Stimulated activated CD4-positive, alpha-beta T cell treated with anti-CD3 and anti-CD28 coated beads, Interleukin-12 subunit alpha, Interleukin-12 subunit beta, amount 100 ng/mL, for 24 hours (primary cell): ENCODE data around the gene FAM110D.

Experiments
- DNase-seq, 2 experiments: peaks; one replicate each; pipeline ENCODE4 v3.0.0-alpha.2; 2020; ENCODE audit warnings: low read depth in 2 of 2

Gene FAM110D

GRCh38 chr1:26129778-26130177 lies 29.1 kb upstream of the FAM110D start:
- DNase-seq: no peak

- no peak for DNase-seq
Measured at GRCh38 chr1:26130695-26131094, 28.2 kb upstream of the FAM110D start.

DNA sequence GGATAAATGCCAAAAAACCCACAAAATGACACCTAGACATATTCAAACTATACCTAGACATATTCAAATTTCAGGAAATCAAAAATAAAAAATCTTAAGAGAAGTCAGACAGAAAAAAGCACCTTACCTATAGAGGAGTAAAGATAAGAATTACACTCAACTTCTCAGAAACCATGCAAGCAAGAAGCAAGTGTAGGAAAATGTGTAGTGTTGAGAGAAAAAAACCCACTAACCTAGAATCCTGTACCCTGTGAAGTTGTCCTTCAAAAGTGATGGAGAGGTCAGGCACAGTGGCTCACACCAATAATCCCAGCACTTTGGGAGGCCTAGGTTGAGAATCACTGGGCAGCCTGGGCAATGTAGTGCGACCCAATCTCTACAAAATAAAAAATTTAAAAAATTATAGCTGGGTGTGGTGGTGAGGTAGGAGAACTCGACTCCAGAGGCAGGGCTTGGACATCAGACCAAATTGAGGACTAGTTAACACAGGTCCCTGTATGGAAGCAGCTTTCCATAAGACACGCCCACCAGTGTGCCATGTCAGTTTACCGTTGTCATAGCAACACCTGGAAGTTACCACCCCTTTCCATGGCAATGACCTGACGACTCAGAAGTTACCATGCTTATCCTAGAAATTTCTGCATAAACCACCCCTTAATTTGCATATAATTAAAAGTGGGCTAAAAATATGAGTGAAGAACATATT lies 26.6 kb upstream of the FAM110D start:
- no peak for DNase-seq

GRCh38 chr1:26132834-26133167 lies 26.1 kb upstream of the FAM110D start:
- DNase-seq: no peak

- no peak for DNase-seq
Measured at GRCh38 chr1:26134466-26134865, 24.4 kb upstream of the FAM110D start.

DNA sequence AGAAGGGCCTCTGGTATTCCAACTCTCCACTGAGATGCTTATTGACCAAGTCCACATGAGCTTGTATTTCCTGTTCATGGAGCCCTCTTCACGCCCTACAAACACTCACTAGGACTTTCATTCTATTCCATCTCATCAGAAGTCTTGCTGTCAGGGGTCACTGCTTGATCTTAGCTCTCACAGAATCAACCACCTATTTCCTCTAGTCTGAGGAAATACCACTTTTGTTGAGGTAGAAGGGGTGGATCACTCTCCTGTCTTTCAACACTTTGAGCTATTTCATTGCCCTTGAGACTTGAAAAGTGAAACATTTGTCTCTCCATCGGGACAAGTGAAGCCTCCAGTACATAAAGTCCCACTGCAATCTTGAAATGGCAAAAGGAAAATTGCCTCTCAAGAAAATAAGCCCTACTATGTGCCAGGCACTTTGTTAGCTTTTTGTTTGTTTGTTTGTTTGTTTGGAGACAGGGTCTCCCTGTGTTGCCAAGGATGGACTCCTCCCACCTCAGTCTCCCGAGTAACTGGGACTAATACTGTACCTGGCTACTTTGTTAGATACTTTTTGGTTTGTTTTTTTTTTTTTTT lies 19.8 kb upstream of the FAM110D start:
- no peak for DNase-seq

- no peak for DNase-seq
Measured at GRCh38 chr1:26142159-26142558, 16.7 kb upstream of the FAM110D start.

DNA sequence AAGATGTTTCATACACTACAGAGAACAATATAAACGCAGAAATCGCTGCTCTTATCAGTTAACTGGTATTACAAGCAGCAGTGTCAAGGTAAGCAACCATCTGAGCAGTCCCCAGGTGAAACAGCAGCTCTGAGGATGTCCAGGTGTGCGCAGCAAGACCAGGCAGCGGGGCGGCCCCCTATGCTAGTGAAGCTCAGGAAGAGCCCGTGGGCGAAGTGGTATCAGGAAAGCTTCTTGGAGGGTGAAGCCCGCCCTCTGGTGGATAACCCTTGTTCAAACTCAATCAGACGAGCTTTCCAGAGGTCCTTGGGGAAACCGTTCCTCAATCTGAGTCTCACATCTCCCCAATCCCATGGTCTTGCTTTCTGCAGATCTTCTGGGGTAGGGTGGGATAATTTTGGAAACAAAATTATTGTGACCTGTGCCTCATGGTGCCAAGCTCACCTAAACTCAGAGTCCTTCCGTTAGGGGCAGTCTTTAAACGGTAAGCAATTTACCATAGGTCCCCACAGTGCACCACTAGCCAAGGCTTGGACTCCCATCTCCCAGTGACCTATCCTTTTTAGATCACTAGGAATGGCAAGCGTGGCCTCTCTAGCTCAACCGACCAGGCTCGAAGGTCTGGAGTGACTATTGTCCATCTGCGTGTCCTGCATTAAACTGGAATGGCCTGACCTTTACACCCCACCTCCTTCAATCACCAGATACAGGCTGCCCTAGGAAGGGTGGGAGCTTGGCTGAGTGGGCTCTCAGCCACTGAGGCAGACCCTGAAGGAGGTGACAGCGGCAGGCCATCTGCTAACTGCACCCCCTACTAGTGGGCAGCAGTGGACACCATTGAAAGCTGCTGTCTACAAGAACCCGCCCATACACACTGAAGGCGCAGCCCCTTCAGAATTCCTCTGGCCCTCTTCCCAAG lies 13.6 kb upstream of the FAM110D start:
- DNase-seq: peak; percentile 33 to 68

DNA sequence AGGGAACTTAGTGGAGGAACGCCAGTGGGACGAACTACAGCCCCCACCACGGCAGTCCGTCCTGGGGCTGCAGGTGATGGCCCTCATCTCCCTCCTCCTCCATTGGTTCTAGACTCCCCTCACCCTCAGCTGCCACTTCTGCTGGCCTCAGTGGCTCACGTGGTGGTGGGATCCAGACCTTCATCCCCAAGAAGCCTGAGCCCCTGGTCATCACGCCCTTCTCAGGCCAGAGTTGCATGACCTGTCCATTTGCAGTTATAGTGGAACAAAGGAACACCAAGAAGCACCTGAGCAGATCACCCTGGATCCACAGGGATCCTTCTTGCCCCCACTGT lies 13.0 kb upstream of the FAM110D start:
- DNase-seq: no peak

- DNase-seq: no peak
Measured at GRCh38 chr1:26148887-26149286, 10.0 kb upstream of the FAM110D start.

DNA sequence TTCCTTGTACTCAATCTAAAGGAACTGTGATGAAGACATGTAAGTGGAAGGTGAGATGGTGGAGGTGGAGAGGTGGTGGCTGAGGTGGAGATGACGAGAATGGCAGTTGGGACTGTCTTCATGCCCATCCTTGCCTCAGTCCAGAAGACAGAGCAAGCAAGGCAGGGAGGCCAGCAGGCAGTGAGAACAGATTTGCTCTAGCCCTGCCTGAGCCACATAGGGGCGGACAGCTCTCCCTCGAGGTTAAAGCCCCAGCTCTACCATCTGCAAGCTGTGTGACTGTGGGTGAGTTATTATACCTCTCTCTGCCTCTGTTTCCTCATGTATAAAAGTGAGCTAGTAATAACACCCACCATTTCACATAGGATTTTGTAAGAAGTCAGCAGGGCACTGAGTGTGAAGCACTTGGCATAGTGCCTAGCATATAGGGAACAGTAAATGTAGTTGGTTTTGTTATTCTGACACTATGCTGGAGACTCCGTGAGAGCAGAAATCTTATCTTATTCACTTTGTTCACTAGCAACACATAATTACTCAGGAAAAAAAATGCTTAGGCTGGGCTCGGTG lies 4.8 kb upstream of the FAM110D start:
- no peak for DNase-seq

- no peak for DNase-seq
Measured at GRCh38 chr1:26154750-26155149, 4.1 kb upstream of the FAM110D start.

DNA sequence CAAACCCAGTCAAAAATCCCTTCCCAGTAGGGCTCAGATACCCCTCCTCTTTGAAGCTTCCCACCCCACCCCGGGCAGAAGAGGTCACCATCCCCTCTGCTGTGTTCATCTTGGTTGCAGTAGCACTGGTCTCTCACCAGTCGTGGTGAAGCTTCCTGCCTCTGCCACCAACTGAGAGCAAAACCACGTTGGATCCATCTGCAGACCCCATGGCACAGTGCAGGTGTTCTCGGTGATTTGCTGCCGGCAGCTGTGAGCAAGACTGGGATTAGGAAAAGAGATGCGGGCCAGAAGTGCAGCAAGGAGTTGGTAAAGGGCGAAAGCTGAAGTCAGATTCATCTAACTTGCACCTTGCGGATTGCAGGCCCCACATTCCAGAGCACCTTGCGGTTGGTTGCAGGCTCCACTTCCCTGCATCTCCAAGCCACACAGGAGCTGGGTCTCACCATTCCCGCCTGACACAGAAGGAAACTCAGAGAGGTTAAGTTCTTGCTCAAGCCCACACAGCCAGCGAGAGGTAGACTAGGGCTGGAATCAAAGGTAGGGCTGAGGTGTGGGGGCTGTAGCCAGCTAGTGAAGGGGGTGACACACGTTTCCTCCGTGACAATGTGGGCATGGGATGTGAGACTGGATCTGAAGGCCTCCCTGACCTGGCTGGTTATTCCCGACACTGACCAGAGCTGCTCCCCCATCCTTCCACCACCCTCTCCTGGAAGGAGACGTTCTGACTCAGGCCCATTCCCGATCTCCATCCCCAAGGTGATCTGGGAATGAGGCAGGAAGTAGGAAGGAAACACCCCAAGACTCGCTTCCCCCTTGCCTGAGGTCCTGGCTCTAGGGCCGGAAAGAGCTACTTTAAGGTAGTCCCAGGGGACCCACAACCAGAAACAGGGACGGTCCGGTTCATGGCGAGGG lies 3.3 kb upstream of the FAM110D start:
- DNase-seq: no peak

DNA sequence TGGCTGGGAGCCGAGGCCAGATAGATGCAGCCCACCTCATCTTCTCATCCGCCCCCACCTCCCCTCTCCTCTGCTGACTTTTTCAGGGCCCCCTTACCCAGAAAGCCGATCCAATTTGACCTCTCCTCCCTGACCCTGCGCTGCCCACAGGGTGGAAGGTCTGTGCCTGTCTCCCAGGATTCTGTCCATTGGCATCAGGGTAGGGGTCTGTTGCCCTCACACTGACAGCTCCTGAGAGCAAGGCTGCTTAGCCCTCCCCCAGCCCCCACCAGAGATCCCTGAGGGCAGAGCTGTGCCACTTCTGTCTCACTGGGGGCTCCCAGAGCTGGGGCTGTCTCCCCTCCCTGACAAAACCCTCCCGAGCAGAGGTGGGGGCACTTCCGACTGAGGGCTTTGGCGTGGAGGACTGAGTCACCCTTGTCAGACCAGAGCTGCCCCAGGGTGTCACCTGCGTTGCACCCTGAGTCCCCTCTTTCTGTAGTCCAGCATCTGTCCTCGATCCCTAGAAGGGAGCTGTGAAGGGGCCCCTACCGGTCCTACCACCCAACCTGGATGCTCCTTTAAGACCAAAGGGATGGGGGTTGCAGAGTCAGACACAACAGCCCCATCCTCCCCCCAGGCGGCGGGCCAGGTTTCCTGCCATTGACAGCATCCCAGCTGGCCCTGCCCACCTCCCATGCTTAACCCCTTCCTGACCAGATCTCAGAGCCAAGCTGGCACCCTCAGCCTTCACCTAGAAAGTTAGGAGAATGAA lies 2.4 kb upstream of the FAM110D start:
- DNase-seq: no peak

- no peak for DNase-seq
Measured at GRCh38 chr1:26158271-26158907, 490 bp upstream of the FAM110D start.

DNA sequence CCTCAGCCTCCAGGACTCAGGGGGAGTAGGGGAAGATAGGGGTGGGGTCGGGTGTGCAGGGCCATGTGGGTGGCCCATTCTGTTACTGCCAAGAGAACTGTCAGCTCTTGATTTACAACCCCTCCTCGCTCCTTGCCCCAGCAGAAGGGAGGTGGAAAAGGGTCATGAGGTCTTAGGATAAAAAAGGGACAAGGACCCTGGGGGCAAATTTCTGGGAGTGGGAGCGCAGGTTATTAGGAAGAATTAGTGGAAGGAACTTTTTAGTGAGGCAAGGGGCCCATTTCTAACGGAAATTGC lies 812 bp downstream of the FAM110D start:
- DNase-seq: no peak

GRCh38 chr1:26160527-26161414 lies 1.9 kb downstream of the FAM110D start:
- DNase-seq: no peak

GRCh38 chr1:26161415-26162219 lies 2.7 kb downstream of the FAM110D start:
- peak in 1 of 2 experiments; percentile 19 for DNase-seq
